NOMO-1 treated with DMSO at 0.1 percent for 48 hours (cell line): ENCODE measurements around the gene CHST6.
"Not testable (repeated sequence)": the region's sequence is repeated elsewhere in the genome, so short reads cannot be mapped to it uniquely, and the experiment has no call there.

Experiments used
- DNase-seq: peaks from one replicate; lab custom pipeline; 2025; ENCODE audit not compliant: unreplicated experiment; lab: John Stamatoyannopoulos, UW

The CHST6 gene

DNA sequence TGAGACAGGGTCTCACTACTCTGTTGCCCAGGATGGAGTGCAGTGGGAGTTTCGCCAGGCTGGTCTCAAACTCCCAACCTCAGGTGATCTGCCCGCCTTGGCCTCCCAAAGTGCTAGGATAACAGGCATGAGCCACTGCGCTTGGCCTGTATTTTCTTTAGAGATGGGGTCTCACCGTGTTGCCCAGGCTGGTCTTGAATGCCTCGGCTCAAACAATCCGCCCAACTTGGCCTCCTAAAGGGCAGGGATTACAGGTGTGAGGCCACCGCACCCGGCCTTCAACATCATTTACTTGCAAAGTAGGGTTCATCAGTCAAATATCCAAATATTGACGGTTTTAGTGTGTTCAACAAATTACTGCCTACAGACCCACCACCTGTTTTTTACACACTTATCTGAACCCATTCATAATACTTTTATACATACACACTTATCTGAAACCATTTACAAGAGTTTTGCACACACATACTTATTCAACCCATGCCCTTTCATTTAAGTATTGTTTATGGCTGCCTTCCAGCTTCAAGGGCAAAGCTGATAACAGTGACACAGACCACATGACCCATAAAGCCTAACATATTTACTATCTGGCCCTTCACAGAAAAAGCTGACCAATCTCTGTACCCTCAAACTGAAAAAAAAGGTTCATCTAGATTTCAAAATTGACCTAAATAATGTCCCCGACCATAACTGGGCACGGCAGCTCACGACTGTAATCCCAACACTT, 42.6 kb downstream of the CHST6 start:
- DNase-seq: no peak

DNA sequence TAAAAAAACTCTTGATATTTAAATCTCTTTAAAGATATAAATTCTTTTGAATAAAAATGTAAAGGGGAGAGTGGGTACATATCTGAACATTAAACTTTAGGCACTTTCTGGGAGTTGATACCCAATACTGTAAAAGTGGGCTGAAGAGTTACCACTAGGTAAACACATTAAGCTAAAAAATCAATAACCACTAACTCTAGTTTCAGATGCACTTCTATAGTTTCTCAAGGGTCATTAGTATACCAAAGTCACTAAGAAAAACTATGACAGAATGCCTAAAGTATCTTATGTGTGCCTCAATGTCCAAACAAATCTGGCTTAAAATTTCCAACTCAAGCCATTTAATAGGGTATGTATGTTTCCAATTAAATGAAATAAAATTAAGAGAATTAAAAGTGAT, 48.8 kb downstream of the CHST6 start:
- no peak for DNase-seq

DNA sequence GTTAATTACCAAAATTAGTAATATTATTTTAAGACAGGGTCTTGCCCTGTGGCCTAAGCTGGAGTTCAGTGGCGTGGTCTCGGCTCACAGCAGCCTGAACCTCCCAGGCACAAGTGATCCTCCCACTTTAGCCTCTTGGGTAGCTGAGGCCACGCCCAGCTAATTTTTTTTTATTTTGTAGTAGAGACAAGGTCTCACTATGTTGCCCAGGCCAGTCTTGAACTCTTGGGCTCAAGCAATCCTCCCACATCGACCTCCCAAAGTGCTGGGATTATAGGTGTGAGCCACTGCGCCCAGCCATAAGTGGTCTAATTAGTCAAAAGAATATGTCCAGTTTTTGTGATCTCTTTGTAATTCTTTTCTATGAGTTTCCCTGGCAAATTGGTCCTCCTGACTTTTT, 49.9 kb downstream of the CHST6 start:
- no peak for DNase-seq

DNA sequence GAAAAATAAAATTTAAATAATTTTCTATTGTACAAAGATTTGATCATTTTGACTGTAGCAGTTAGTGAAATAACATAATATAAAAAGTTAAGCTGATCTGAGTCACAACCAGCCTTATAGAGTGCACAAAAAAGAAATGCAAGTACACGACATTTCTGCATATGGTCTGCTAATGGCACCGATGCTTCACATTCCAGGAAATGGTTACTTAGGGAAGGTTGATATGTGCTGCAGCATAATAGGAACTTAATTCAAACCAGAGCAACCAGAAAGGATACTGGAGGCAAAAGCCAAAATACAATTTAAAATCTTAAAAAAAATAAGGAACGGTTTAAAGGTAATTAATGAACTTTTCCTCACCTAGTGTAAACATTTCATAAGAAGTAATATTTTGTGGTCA, 51.9 kb downstream of the CHST6 start:
- DNase-seq: no peak

DNA sequence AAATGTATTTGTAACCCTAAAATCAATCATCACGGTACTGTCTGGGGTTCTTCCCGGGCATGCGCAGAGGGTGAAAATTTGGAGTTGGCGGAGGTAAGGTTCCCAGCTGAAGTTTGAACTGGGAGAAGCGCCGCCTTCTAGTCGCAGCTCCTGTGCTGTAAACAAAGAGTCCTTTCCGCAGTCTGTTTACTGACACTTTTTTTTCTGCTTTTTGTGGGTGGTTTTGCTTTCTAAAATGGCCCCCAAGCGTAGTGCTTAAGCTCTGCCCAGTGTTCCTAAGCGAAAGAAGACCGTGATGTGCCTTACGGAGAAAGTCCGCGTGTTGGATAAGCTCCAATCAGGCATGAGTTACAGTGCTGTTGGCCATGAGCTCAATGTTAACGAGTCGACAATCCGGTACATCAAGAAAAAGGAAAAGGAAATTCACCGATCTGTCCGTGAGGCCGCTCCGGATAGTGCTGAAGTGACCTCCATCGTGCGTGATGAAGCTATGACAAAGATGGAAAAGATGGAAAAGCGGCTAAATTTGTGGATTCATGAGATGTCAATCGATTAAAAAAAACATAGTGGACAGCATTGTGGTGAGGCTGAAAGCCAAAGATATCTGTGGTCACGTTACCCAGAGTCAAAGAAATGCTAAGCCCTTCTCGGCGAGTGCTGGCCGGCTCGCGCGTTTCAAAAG, 61.4 kb downstream of the CHST6 start:
- peak; percentile 79 for DNase-seq

DNA sequence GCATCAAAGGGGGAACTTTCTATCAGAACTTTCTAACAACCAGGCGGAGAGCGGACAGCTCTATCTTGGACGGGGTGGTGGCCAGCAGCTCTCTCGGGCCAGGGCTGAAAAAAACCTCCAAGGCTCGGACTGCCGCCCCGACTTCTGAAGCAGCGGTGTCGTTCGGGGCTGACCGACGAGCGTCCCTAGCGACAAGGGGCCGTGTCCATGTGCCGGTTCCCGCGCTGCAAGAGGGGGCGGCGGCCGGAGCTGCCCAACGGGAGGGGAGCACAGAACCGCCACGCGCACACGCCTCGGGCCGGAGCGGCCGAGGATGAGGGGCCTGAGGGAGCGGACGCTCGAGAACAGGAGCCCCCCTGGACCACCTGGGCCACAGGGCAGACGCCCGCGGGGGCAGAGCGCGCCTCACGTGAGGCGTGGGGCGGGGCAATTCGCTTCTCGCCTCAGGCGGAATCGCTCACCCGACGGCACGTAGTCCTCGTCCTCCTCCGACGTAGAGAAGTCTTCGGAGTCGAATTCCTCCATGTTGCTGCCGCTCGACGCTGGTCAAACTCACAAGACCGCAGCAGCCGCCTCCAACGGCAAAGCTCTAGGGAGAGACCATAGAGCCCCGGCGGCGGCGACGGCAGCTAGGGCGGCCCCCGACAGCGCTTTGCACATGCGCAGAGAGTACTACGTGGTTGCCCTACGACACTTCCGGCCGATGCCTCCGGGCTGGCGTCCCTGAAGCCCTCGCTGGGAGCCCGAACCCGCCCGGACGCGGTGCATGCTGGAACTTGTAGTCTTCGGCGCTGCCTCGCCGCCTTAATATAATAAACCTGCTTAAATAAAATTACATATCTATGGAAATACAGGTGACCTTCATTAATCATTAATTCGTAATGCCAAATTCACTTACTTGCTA, 62.2 kb downstream of the CHST6 start, which contains the start of gene CFDP1:
Gene CFDP1 (minus strand): TSS at position 676 of the 904 bp plus-strand sequence. CDS start 151 bp downstream, at position 525.
- peak; percentile 95 for DNase-seq

DNA sequence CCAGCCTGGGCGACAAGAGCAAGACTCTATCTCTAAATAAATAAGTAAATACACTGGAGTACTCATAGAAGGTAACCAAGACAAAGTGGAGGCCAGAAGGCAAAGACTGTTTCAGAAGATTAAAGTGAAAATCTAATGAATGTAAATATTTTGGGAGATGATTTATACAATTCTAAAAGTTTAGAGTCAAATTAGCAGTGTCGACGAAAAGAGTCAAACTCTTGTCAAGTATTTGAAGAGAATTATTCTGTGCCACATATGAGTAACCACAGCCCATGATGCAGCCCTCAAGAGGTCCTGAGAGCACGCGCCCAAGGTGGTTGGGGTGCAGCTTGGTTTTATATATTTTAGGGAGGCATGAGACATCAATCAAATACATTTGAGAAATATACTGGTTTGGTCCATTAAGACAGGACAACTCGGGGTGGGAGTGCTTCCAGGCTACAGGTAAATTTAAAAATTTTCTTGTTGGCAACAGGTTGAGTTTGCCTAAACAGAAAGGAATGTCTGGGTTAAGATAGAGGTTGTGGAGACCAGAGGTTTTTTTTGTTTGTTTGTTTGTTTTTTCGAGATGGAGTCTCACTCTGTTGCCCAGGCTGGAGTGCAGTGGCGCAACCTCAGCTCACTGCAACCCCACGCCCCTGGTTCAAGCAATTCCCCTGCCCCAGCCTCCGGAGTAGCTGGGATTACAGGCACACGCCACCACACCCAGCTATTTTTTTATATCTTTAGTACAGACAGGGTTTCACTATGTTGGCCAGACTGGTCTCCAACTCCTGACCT, 65.4 kb downstream of the CHST6 start:
- DNase-seq: no peak

DNA sequence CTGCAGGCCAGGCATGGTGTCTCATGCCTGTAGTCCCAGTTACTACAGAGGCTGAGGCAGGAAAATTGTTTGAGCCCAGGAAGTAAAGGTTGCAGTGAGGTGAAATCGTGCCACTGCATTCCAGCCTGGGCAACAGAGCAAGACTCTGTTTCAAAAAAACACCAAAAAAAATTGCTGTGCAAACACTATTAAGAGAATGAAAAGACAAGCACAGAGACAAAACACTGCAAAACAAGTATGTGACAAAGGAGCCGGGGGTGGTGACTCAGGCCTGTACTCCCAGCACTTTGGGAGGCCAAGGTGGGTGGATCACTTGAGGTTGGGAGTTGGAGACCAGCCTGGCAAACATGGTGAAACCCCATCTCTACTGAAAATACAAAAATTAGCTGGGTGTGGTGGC, 68.7 kb downstream of the CHST6 start:
- DNase-seq: not testable (repeated sequence)

DNA sequence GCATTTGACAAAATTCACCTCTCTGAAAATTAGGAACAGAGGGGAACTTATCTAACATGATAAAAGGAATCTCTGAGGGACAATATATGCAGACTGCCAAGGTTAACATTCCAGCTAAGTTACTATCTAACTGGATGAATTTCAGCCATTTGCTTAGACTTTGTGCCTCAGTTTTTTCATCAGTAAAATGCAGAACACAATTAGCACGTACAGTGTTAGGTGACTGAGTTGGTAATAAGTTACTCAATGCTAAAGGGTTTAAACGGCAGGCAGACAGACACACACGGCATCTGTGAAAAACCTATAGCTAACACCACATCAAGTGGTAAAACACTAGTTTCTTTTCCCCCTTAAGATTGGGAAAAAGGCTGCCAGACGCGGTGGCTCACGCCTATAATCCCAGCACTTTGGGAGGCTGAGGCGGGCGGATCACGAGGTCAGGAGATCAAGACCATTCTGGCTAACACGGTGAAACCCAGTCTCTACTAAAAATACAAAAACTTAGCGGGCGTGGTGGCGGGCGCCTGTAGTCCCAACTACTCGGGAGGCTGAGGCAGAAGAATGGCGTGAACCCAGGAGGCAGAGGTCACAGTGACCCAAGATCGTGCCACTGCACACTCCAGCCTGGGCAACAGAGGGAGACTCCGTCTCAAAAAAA, 71.0 kb downstream of the CHST6 start:
- not testable (repeated sequence) for DNase-seq

DNA sequence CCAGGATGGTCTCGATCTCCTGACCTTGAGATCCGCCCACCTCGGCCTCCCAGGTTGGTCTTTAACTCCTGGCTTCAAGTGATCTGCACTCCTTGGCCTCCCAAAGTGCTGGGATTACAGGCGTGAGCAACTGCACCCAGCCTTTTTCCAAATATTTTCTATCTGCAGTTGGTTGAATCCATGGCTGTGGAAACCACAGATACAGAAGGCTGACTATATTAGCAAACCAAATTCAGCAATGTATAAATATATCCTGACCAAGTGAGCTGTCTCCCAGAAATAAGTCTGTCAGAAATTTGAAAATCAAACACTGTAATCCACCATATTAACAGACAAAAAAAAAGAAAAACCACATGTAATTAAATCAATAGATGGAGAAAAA, 71.5 kb downstream of the CHST6 start:
- DNase-seq: no peak
